GM12891 (cell line): ENCODE data around the gene GSG1L2.

Experiments
- POLR2A ChIP-seq: IDR thresholded peaks from 2 replicates; pipeline ENCODE4 v1.6.1; 2011; ENCODE audit warnings: low read depth, low read length, control low read depth
- POLR2AphosphoS5 ChIP-seq: IDR thresholded peaks from 2 replicates; pipeline ENCODE4 v1.6.1; 2011; ENCODE audit warnings: low read depth, low read length, control low read depth
- POU2F2 ChIP-seq: IDR thresholded peaks from 2 replicates; pipeline ENCODE4 v1.6.1; 2011; ENCODE audit warnings: low read depth, mild to moderate bottlenecking, control low read depth, low read length, moderate library complexity
- SPI1 ChIP-seq: IDR thresholded peaks from 2 replicates; pipeline ENCODE4 v1.6.1; 2011; ENCODE audit warnings: low read depth, low read length, control low read depth
- TAF1 ChIP-seq: IDR thresholded peaks from 2 replicates; pipeline ENCODE4 v1.6.1; 2011; ENCODE audit warnings: low read depth, low read length, control low read depth

DNA sequence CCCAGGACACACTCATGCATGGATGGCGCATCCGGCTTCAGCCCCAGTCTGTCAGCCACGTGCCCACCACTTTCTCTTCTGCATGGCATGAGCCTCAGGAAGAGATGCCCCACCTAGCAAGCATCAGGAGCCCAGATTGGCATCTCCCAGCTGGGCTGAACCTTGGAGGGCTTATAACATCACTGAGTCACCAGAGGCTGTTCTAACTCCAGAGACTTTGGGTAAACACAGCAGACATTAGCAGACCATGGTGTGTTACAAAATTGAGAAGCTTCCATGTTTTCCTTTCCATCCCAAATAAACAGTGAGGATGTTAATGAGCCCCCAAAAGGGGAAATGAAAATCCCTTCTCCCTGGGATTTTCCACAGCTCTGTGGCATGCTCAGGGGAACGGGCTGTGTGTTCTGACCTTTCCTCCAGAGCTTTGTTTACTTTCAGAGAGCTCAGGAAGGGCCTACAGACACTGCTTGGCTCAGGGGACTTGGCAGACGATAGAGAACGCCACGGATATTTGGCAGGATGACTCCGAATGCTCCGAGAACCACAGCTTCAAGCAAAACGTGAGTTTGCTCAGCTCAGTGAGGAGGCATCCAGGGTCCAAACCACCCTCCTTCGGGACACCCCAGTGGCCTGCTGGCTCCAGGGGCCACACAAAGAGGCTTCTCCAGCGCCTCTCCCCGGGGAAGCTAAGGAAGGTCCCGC, 20.3 kb upstream of the GSG1L2 start:
- TF ChIP-seq POLR2AphosphoS5 (no peak), POLR2A (no peak), TAF1 (no peak), SPI1 (no peak), POU2F2 (no peak)
